ENCODE results near the gene ASL. TPM values are rescaled to one million over a fixed set of nuclear protein-coding genes. Genes with fewer than 3 reads are reported as not detected.
"Not testable (repeated sequence)": the region's sequence is repeated elsewhere in the genome, so short reads cannot be mapped to it uniquely, and the experiment has no call there.

Gene ASL
- total RNA-seq, 1 donor from 2014 or later, result 33.1 TPM

- intact Hi-C loops (cut with micrococcal nuclease), result loop anchor here (10.0 kb wide), 1 partner anchor 133 kb away; the partner anchor contains the start of gene TPST1
Measured at GRCh38 chr7:66072208-66072607, 3.4 kb upstream of the ASL start.

DNA sequence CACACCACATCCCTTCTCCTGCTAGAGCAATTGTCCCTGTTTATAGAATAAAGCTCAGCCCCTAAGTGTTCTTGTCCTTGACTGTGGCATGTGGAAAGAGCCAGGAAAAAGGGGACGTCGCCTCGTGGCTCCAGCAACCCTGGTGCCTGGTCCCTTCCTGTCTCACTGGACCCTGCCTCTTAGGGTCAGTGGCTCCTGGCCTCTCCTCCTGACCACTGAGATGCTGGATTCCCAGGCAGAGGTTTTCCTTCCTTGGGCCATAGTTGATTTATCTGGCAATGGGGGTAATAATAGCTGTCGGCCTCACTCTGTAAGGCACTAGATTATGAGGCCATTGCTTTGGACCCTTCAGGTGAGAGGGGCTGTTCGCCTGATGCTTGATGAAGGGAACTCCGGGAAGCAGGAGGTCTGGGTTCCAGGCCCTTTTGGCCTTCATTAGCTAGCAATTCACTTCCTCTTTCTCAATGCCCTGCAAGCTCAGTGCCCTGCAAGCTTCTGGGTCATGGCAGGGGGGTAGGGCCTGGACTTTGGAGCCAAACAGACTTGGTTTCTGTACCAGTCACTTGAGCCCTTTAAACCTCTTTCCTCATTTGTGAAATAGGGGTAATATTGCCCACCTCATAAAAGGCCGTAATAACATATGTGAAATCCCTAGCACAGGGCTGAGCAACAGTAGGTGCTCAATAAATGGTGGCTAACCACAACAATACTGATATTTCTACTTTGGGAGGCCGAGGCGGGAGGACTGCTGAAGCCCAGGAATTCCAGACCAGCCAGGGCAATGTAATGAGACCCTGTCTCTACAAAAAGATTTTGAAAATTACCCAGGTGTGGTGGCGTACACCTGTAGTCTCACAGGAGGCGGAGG lies 1.1 kb downstream of the ASL start:
- intact Hi-C loops (cut with micrococcal nuclease), result loop anchor here (5.0 to 10.0 kb wide), 2 partner anchors 128 to 324 kb away; partner anchors contain the start of gene TPST1

GRCh38 chr7:66078067-66078466 lies 2.4 kb downstream of the ASL start:
- intact Hi-C loops (cut with micrococcal nuclease), result loop anchor here (5.0 to 10.0 kb wide), 2 partner anchors 127 to 326 kb away; partner anchors contain the start of gene TPST1

- intact Hi-C loops (cut with micrococcal nuclease), result no loop called here
Measured at GRCh38 chr7:66082083-66082482, 6.5 kb downstream of the ASL start.

GRCh38 chr7:66082886-66083415 lies 7.3 kb downstream of the ASL start:
- intact Hi-C loops (cut with micrococcal nuclease), result no loop called here

DNA sequence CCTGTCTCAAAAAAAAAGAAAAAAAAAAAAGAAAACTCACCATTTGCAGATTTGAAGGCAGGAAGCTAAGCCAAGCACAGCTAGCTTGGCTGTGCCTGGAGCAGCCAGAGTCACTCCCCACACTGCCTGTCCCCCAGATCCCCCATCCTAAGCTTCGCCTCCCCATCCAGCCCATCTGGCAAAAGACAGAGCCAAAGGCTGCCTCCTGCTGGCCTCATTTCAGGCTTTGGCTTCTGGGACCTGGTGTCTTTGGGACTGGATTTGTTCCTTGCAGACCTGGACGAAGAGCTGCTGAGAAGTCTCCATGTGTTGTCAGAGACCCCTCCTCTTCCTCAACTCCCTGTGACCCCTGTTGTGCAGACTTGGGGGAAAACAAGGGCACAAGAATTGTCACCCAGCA lies 8.1 kb downstream of the ASL start:
- intact Hi-C loops (cut with micrococcal nuclease), result no loop called here

DNA sequence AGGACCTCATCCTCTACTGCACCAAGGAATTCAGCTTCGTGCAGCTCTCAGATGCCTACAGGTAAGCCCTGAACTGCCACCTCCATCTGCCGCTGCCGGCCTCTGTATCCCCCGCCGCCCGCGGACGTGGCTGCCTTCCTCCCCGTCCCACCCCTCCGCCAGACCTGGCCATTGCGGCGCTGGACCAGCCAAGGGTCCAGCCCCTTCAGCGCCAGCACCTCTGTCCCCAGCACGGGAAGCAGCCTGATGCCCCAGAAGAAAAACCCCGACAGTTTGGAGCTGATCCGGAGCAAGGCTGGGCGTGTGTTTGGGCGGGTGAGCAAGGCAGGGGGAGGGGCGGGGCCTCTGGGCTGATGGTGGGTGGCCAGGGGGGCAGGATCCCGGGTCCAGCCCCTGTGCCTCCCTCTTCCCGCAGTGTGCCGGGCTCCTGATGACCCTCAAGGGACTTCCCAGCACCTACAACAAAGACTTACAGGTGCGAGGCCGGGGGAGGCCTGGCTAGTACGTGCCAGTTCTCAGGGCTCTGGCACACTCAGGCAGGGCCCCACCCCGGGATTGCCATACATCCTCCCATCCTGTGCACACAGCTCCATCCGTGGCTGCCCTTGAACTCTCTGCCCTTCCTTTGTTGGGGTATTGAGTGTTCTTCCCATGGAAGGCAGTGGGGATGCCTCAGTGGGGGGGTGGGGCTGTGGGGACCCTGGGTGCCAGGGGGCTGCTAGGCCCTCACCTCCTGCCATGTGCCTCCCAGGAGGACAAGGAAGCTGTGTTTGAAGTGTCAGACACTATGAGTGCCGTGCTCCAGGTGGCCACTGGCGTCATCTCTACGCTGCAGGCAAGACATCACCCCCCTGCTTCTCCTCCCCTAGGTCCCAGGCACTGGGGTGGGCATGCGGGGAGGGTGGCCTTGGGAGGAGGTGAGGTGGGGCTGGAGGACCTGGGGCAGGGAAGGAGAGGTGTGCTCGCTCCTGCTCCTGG lies 13.5 kb downstream of the ASL start:
- intact Hi-C loops (cut with micrococcal nuclease), result no loop called here

- intact Hi-C loops (cut with micrococcal nuclease), result no loop called here
Measured at GRCh38 chr7:66092654-66093053, 17.0 kb downstream of the ASL start.

GRCh38 chr7:66095010-66095409 lies 19.4 kb downstream of the ASL start:
- intact Hi-C loops (cut with micrococcal nuclease), result no loop called here

DNA sequence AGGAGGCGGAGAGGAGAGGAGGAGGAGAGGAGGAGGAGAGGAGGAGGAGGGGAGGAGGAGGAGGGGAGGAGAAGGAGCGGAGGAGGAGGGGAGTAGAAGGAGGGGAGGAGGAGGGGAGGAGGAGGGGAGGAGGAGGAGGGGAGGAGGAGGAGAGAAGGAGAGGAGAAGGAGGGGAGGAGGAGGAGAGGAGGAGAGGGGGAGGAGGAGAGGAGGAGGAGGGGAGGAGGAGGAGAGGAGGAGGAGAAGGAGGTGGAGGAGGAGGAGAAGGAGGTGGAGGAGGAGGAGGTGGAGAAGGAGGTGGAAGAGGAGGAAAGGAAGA lies 23.6 kb downstream of the ASL start:
- intact Hi-C loops (cut with micrococcal nuclease), result no loop called here

DNA sequence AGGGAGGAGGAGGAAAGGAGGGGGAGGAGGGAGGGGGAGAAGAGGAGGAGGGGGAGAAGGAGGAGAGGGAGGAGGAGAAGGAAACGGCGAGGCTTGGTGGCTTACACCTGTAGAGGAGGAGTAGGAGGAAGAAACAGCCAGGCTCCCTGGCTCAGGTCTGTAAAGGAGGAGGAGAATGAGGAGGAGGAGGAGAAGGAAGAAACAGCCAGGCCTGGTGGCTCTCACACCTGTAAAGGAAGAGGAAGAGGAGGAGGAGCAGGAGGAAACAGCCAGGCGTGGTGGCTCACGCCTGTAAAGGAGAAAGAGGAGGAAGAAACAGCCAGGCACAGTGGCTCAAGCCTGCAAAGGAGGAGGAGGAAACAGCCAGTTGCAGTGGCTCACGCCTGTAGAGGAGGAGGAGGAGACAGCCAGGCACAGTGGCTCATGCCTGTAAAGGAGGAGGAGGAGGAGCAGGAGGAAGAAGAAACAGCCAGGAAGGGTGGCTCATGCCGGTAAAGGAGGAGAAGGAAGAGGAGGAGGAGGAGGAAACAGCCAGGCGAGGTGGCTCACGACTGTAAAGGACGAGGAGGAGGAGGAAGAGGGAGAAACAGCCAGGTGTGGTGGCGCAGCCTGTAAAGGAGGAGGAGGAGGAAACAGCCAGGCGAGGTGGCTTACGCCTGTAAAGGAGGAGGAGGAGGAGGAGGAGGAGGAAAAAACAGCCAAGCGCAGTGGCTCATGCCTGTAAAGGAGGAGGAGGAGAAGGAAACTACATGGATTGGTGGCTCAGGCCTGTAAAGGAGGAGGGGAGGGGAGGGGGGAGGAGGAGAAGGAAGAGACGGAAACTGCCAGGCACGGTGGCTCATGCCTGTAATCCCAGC lies 24.2 kb downstream of the ASL start:
- intact Hi-C loops (cut with micrococcal nuclease), result no loop called here

DNA sequence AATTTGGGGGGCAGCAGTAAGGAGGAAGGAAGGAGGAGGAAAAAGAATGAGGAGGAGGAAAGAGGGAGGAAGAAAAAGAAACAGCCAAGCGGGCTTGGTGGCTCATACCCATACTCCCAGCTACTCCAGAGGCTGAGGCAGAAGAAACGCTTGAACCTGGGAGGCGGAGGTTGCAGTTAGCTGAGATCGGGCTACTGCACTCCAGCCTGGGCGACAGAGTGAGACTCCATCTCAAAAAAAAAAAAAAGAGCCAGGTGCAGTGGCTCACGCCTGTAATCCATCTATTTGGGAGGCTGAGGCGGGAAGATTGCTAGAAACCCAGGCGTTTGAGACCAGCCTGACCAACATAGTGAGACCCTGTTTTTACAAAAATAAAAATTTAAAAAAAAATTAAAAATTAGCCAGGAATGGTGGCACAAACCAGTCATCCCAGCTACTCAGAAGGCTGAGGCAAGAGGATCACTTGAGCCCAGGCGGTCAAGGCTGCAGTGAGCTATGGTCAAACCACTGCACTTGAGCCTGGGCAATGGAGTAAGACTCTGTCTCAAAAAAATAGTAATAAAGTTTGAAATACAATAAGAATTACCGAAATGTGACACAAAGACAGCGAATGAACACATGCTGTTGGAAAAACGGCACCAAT lies 24.9 kb downstream of the ASL start:
- intact Hi-C loops (cut with micrococcal nuclease), result no loop called here

GRCh38 chr7:66102168-66102567 lies 26.5 kb downstream of the ASL start:
- intact Hi-C loops (cut with micrococcal nuclease), result not testable (repeated sequence)

DNA sequence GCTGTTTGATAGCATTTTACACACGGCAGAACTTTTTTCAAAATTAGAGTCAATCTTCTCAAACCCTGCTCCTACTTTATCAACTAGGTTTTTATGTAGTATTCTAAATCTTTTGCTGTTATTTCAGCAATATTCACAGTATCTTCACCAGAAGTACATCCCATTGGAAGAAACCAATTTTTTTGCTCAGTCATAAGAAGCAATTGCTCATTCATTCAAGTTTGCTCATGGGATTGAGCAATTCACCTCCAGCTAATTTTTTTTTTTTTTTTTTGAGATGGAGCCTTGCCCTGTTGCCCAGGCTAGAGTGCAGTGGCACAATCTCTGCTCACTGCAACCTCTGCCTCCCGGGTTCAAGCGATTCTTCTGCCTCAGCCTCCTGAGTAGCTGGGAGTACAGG lies 28.4 kb downstream of the ASL start:
- intact Hi-C loops (cut with micrococcal nuclease), result not testable (repeated sequence)

DNA sequence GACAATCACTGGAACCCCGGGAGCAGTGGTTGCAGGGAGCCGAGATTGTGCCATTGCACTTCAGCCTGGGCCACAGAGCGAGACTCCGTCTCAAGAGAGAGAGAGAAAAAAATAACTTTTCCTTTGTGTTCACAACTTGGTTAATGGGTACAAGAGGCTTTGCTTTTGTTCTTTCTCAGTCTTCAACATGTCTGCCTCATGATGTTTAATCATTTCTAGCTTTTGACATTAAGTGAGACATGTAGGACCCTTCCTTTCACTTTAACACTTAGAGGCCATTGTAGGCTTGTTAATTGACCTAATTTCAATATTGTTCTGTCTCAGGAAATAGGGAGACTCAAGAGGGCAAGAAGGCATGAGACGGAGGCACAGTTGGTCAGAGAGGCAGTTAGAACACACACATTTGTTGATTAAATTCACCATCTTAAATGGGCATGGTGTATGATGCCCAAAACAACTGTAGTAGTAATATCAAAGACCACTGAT lies 29.7 kb downstream of the ASL start:
- intact Hi-C loops (cut with micrococcal nuclease), result no loop called here

GRCh38 chr7:66108410-66108809 lies 32.8 kb downstream of the ASL start:
- intact Hi-C loops (cut with micrococcal nuclease), result not testable (repeated sequence)

DNA sequence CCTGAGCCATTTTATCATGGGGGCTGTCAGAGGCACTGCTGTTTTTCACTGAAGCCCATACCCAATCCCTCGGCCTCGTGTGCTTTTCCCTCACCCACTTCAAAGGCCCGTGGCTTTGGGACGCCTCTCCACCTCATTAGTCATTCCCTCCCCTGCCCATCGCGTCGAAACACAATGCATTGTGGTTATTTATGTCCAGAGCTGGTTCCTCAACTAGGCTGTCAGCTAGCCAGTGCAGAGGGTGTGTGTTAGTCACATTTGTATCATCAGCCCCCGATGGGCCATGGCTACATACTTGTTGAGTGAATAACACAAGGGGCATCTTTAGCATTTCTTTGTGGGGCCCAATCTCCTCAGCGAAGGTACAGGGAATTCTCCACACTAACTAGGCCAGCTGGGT lies 35.2 kb downstream of the ASL start:
- intact Hi-C loops (cut with micrococcal nuclease), result no loop called here

DNA sequence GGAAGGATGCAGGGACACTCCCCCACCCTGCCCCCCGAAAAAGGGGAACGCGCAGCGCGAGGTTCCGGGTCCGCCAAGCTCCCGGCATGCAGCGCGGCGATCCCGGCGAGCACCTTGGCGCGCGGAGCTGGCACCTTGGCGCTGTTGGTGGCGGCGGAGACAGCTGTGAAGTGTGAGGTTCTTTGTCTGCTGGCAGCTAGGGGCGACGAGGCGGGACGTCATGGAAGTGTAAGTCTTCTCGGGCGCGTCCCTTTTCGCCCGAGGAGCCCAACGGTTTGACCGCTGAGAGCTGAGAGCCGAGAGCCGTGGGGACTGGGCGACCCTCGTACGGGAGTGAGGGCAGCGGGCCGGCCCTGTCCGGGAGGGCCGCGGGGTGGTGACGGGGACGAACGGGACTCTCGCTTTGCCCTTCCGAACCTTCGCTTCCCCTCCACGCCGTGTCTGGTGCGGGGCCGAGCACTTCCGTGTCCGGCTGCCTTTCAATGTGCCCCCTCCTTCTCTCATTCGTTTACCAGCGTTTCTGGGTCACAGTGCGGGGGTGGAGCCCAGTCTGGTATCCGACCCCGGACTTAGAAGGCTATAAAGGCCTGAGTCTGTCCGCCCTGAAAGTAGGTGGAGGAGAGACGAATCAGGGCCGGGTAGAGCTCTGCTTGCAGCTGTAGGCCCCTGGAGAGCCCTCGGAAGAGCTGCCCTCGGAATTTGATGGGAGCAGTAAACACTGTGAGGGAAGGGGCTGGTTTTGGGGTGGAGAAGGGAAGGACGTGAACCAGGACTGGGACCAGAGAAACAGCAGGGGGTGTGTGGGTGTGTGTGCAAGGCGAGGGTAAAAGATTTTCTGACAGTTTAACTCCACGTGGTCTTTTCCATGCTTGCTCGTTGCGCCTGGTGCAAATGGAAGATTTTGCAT lies 39.4 kb downstream of the ASL start, which contains the start of gene CRCP:
TSS of gene CRCP (plus strand) at position 105 of the 907 bp plus-strand sequence. CDS start at position 221, 116 bp downstream.
- intact Hi-C loops (cut with micrococcal nuclease), result loop anchor here (1.0 to 2.0 kb wide), 3 partner anchors 40 to 364 kb away; partner anchors contain the start of genes ASL and GUSB

All from T-helper 2 cell treated with Interferon-gamma antibody and Interleukin-4, amounts not matched to agents 100 ng/mL and 5 ng/mL, for 36 hours (primary cell).